HCT116 (cell line): ENCODE results near the gene GALNT17. TPM values are rescaled to one million over a fixed set of nuclear protein-coding genes. Genes with fewer than 3 reads are reported as not detected.

ENCODE experiments used
- ATAC-seq: fragments of 200-7000 bp; cut with Tn5 transposase; 2 replicates; pipeline ENCODE4 v1.9.1; 2020; ENCODE audit warnings: mild to moderate bottlenecking, moderate library complexity
- BruUV-seq: library from RNA; stranded (reverse); fragments of 400-500 nt; replicated peaks from 2 replicates; lab custom pipeline; 2021; lab: Mats Ljungman, UMichigan
- CTCF ChIA-PET: fragments of 300-600 bp; sonication (Branson Sonifier 250); formaldehyde crosslinking; loops from one replicate; lab custom pipeline; 2021; ENCODE audit warnings: antibody characterized with exemption; lab: Charles Lee
- POLR2A ChIA-PET: fragments of 300-600, 350-600 bp; sonication (Branson Sonifier 250); formaldehyde crosslinking; loops from one replicate; lab custom pipeline; 2021; ENCODE audit warnings: antibody characterized with exemption; lab: Charles Lee
- RAD21 ChIA-PET, 2 experiments: fragments of 300-600 bp; sonication (Branson Sonifier 250); formaldehyde crosslinking; loops; one replicate each; lab custom pipeline; 2023; ENCODE audit warnings: low total read pairs in 2 of 2; ENCODE audit not compliant: uncharacterized antibody in 2 of 2, unreplicated experiment in 2 of 2, low non-redundant PET in 1 of 2; lab: Charles Lee
- DNase-seq: peaks from one replicate; pipeline ENCODE4 v3.0.0-alpha.2; 2010; ENCODE audit warnings: low read depth, low spot score
- H2AFZ ChIP-seq: fragments of 200-600 bp; shearing (Covaris generic), sonication (generic); 2 replicates; pipeline ENCODE4 v1.6.1; 2017; ENCODE audit warnings: low read depth, mixed run types, mixed read lengths, antibody characterized with exemption, low read length; ENCODE audit not compliant: poor library complexity, severe bottlenecking
- H3K27ac ChIP-seq: 2 replicates; pipeline ENCODE4 v1.5.1; 2012; ENCODE audit warnings: low read depth, low read length
- H3K27me3 ChIP-seq: fragments of 200-600 bp; sonication (generic); 2 replicates; pipeline ENCODE4 v1.6.1; 2016; ENCODE audit warnings: mixed run types, low read length, mixed read lengths; ENCODE audit not compliant: insufficient read depth
- H3K36me3 ChIP-seq, 2 experiments: fragments of 200-500 bp in 1 of 2; fragments of 200-600 bp in 1 of 2; sonication (Bioruptor generic) in 1 of 2; sonication (generic) in 1 of 2; 2 replicates each; pipeline versions ENCODE4 v1.5.1 to v1.6.1; 2014 to 2016; ENCODE audit warnings: low read length in 2 of 2, inconsistent platforms in 1 of 2, mixed read lengths in 1 of 2, mixed run types in 1 of 2; ENCODE audit not compliant: insufficient read depth in 2 of 2, control insufficient read depth in 1 of 2
- H3K4me1 ChIP-seq, 2 experiments: fragments of 200-600 bp in 1 of 2; sonication (generic) in 1 of 2; 2 replicates each; pipeline versions ENCODE4 v1.5.1 to v1.6.1; 2012 to 2017; ENCODE audit warnings: low read length in 2 of 2, inconsistent platforms in 1 of 2, mild to moderate bottlenecking in 1 of 2, mixed read lengths in 1 of 2, mixed run types in 1 of 2, moderate library complexity in 1 of 2; ENCODE audit not compliant: insufficient read depth in 2 of 2, control insufficient read depth in 1 of 2
- H3K4me2 ChIP-seq: fragments of 200-600 bp; sonication (generic); 2 replicates; pipeline ENCODE4 v1.6.1; 2017; ENCODE audit warnings: mixed run types, low read length, mixed read lengths
- H3K4me3 ChIP-seq, 2 experiments: fragments of 200-600 bp in 1 of 2; sonication (generic) in 1 of 2; replicated peaks in 1 of 2; 2 replicates each; pipeline ENCODE4 v1.5.1; 2011 to 2016; ENCODE audit warnings: low read length in 2 of 2, control low read depth in 1 of 2, low read depth in 1 of 2, mild to moderate bottlenecking in 1 of 2, mixed read lengths in 1 of 2, mixed run types in 1 of 2
- H3K79me2 ChIP-seq: fragments of 200-600 bp; sonication (generic); 2 replicates; pipeline ENCODE4 v1.6.1; 2017; ENCODE audit warnings: mild to moderate bottlenecking, mixed run types, low read length, moderate library complexity, mixed read lengths; ENCODE audit not compliant: insufficient read depth
- H3K9ac ChIP-seq: fragments of 200-600 bp; sonication (generic); 2 replicates; pipeline ENCODE4 v1.6.1; 2016; ENCODE audit warnings: low read length, mixed read lengths
- H3K9me2 ChIP-seq: fragments of 200-600 bp; sonication (generic), shearing (Covaris generic); 2 replicates; pipeline ENCODE4 v1.6.1; 2017; ENCODE audit warnings: mixed run types, mild to moderate bottlenecking, moderate library complexity; ENCODE audit not compliant: insufficient read depth
- H3K9me3 ChIP-seq, 2 experiments: fragments of 200-500 bp in 1 of 2; fragments of 200-600 bp in 1 of 2; sonication (Bioruptor generic) in 1 of 2; sonication (generic) in 1 of 2; 2 replicates each; pipeline ENCODE4 v1.6.1; 2014 to 2017; ENCODE audit warnings: low read length in 2 of 2, mixed read lengths in 2 of 2, inconsistent platforms in 1 of 2, low read depth in 1 of 2, mild to moderate bottlenecking in 1 of 2, mixed run types in 1 of 2, moderate library complexity in 1 of 2; ENCODE audit not compliant: control insufficient read depth in 1 of 2, insufficient read depth in 1 of 2
- H4K20me1 ChIP-seq: fragments of 200-600 bp; sonication (generic), shearing (Covaris generic); 2 replicates; pipeline ENCODE4 v1.6.1; 2017; ENCODE audit warnings: mixed run types, mild to moderate bottlenecking, moderate library complexity; ENCODE audit not compliant: insufficient read depth
- CTCF ChIP-seq, 3 experiments: fragments of 200-600 bp in 1 of 3; sonication (generic) in 1 of 3; IDR thresholded peaks in 2 of 3; conservative IDR thresholded peaks in 1 of 3; 2 replicates each; pipeline ENCODE4 v1.5.1; 2012 to 2017; ENCODE audit warnings: low read depth in 2 of 3, low read length in 2 of 3, antibody characterized with exemption in 1 of 3, borderline replicate concordance in 1 of 3, control low read depth in 1 of 3, mild to moderate bottlenecking in 1 of 3, mixed read lengths in 1 of 3, mixed run types in 1 of 3, moderate library complexity in 1 of 3; ENCODE audit not compliant: insufficient read depth in 1 of 3
- ELF1 ChIP-seq: IDR thresholded peaks from 2 replicates; pipeline ENCODE4 v1.6.1; 2012; ENCODE audit warnings: low read depth, borderline replicate concordance
- EZH2phosphoT487 ChIP-seq: fragments of 200-600 bp; IDR thresholded peaks from 2 replicates; pipeline ENCODE4 v1.6.1; 2018; ENCODE audit warnings: antibody characterized with exemption, borderline replicate concordance
- SIN3A ChIP-seq: IDR thresholded peaks from 2 replicates; pipeline ENCODE4 v1.6.1; 2012; ENCODE audit warnings: low read depth
- SRF ChIP-seq: IDR thresholded peaks from 2 replicates; pipeline ENCODE4 v1.6.1; 2012; ENCODE audit warnings: low read depth
- TCF7L2 ChIP-seq: IDR thresholded peaks from 2 replicates; pipeline ENCODE4 v1.7.0; 2011; ENCODE audit warnings: borderline replicate concordance, inconsistent platforms; ENCODE audit not compliant: insufficient read depth, insufficient read length; ENCODE audit errors: extremely low read depth
- ZFX ChIP-seq: fragments of 450-650 bp; IDR thresholded peaks from 2 replicates; pipeline ENCODE4 v1.6.1; 2017
- ZNF274 ChIP-seq: fragments of 200-500 bp; sonication (Bioruptor generic); IDR thresholded peaks from 2 replicates; pipeline ENCODE4 v1.6.1; 2014; ENCODE audit warnings: mild to moderate bottlenecking, low read depth, low read length, inconsistent platforms
- intact Hi-C: fragments of 100-400 bp; cut with micrococcal nuclease; formaldehyde crosslinking; loops from 2 replicates; pipeline ENCODE4 v1.10.0; 2022
- total RNA-seq: library from RNA; stranded (reverse); gene quantifications from one replicate; pipeline ENCODE4 v1.2.1, GENCODE V29; 2021; ENCODE audit not compliant: unreplicated experiment
- TF ChIP-seq, protein P1 (sequence below): IDR thresholded peaks from 2 replicates; pipeline ENCODE4 v1.6.1; 2012; ENCODE audit warnings: low read depth

Gene GALNT17
- total RNA-seq, 1 experiment from 2014 or later = not detected

GRCh38 chr7:71479231-71479630, 347.3 kb downstream of the GALNT17 start:
- no peak for DNase-seq
- ChIA-PET POLR2A (no interaction called here), RAD21 (no interaction called here), CTCF (no interaction called here)
- H3K79me2 ChIP-seq = no peaks in the 10 kb centered on the region
- H3K27ac ChIP-seq = no peak overlapping the region
- no TSS peak for BruUV-seq
- H3K9me2 ChIP-seq = no peaks in the 10 kb centered on the region
- H3K9me3 ChIP-seq = peaks cover 4 to 29% of the 10 kb centered on the region in 2 experiments; a peak in 2 of 4 replicates
- H3K36me3 ChIP-seq = no peaks in the 10 kb centered on the region
- intact Hi-C loops = no loop called here
- H4K20me1 ChIP-seq = no peaks in the 10 kb centered on the region
- H3K4me1 ChIP-seq = no peaks in the 10 kb centered on the region
- H3K4me2 ChIP-seq = no peak overlapping the region
- H2AFZ ChIP-seq = no peak overlapping the region
- no peak overlapping the region for H3K4me3 ChIP-seq
- ATAC-seq = no peak
- TF ChIP-seq SRF (no peak), ELF1 (no peak)
- H3K27me3 ChIP-seq = no peaks in the 10 kb centered on the region
- no peak overlapping the region for H3K9ac ChIP-seq

DNA sequence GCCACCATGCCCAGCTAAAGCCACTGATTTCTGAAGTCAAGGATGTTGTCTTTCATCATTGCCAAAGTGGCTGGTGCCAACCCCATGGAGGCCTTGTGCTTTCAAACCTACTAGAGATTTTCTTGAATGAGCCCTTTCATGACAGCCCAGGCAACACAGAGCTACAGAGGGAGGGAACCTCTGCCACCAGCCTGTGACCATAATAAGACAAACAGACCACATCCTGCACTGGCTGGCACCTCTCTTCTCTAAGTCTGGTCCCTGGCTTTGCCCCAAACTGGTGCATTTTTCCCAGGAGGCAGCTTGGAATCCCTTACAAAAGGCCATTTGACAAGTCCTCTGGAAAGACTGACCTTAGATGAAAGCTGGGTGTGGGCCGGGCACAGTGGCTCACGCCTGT, 348.8 kb downstream of the GALNT17 start:
- Histone ChIP-seq H3K4me1 (no peaks in the 10 kb centered on the region), H3K4me2 (no peak overlapping the region), H3K36me3 (no peaks in the 10 kb centered on the region)
- CTCF ChIA-PET = no interaction called here
- TF ChIP-seq SIN3A (no peak), ELF1 (no peak), ZFX (no peak), SRF (no peak), ZNF274 (no peak), TCF7L2 (no peak), EZH2phosphoT487 (no peak), CTCF (IDR thresholded peaks at IDR 0.05 in 2 of 3, conservative IDR thresholded peaks at IDR 0.05 in 1 of 3; ENCODE audit: borderline replicate concordance in 1 of 3, insufficient read depth in 1 of 3, low read depth in 2 of 3, low read length in 2 of 3) (no peak)
- TF ChIP-seq, protein P1, sequence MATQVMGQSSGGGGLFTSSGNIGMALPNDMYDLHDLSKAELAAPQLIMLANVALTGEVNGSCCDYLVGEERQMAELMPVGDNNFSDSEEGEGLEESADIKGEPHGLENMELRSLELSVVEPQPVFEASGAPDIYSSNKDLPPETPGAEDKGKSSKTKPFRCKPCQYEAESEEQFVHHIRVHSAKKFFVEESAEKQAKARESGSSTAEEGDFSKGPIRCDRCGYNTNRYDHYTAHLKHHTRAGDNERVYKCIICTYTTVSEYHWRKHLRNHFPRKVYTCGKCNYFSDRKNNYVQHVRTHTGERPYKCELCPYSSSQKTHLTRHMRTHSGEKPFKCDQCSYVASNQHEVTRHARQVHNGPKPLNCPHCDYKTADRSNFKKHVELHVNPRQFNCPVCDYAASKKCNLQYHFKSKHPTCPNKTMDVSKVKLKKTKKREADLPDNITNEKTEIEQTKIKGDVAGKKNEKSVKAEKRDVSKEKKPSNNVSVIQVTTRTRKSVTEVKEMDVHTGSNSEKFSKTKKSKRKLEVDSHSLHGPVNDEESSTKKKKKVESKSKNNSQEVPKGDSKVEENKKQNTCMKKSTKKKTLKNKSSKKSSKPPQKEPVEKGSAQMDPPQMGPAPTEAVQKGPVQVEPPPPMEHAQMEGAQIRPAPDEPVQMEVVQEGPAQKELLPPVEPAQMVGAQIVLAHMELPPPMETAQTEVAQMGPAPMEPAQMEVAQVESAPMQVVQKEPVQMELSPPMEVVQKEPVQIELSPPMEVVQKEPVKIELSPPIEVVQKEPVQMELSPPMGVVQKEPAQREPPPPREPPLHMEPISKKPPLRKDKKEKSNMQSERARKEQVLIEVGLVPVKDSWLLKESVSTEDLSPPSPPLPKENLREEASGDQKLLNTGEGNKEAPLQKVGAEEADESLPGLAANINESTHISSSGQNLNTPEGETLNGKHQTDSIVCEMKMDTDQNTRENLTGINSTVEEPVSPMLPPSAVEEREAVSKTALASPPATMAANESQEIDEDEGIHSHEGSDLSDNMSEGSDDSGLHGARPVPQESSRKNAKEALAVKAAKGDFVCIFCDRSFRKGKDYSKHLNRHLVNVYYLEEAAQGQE = no peak
- TF ChIP-seq, all 23 proteins: peak for 0
- Histone ChIP-seq H2AFZ (no peak overlapping the region), H3K9me3 (peaks cover 4 to 29% of the 10 kb centered on the region in 2 experiments; a peak in 2 of 4 replicates), H3K27ac (no peak overlapping the region), H3K9ac (no peak overlapping the region), H3K9me2 (no peaks in the 10 kb centered on the region), H3K4me3 (no peak overlapping the region), H3K27me3 (no peaks in the 10 kb centered on the region), H3K79me2 (no peaks in the 10 kb centered on the region), H4K20me1 (no peaks in the 10 kb centered on the region)
- DNase-seq = no peak
- ChIA-PET POLR2A (no interaction called here), RAD21 (no interaction called here)
- no TSS peak for BruUV-seq
- intact Hi-C loops = no loop called here
- no peak for ATAC-seq
